ENCODE results near the gene NCCRP1.

The NCCRP1 gene, protein sequence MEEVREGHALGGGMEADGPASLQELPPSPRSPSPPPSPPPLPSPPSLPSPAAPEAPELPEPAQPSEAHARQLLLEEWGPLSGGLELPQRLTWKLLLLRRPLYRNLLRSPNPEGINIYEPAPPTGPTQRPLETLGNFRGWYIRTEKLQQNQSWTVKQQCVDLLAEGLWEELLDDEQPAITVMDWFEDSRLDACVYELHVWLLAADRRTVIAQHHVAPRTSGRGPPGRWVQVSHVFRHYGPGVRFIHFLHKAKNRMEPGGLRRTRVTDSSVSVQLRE

DNA sequence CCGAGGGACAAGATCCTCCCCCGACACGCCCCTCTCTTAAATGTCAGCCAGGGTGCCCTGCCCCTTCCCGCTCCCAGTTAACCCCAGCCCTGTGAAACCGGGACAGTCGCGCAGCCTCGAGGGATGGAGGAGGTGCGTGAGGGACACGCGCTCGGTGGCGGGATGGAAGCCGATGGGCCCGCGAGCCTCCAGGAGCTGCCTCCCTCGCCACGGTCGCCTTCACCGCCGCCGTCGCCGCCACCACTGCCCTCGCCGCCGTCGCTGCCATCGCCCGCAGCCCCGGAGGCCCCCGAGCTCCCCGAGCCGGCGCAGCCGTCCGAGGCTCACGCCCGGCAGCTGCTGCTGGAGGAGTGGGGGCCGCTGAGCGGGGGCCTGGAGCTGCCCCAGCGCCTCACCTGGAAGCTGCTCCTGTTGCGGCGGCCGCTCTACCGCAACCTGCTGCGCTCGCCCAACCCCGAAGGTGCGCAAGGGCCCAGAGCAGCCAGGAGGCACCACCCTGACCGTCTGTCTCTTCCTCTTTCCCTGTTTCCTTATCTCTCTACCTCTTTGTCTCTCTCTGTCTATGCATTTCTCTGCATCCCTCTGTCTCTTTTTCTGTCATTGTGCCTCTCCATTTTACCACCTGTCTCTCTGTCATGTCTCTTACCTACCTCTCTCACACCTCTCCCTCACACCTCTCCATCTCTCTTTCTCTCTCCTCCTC is at the start of gene NCCRP1:
TSS of gene NCCRP1 (plus strand) at position 105 of the 703 bp plus-strand sequence. CDS start at position 124, 19 bp downstream.
- H3K27me3 ChIP-seq (ENCODE audit: low read depth) = peaks cover 39% of the 10 kb centered on the region
- H3K36me3 ChIP-seq (replicated peaks) = no peaks in the 10 kb centered on the region
- peak; percentile 10 to 60 for DNase-seq (ENCODE audit: low spot score in 2 of 2)
- H3K4me3 ChIP-seq = no peak within 1 kb of the TSS
- H3K9me3 ChIP-seq = no peaks in the 10 kb centered on the region
- in situ Hi-C loops (cut with MboI; ENCODE audit: low sequenced_read_pairs) = no loop called here
- no peaks in the 10 kb centered on the region for H3K4me1 ChIP-seq

DNA sequence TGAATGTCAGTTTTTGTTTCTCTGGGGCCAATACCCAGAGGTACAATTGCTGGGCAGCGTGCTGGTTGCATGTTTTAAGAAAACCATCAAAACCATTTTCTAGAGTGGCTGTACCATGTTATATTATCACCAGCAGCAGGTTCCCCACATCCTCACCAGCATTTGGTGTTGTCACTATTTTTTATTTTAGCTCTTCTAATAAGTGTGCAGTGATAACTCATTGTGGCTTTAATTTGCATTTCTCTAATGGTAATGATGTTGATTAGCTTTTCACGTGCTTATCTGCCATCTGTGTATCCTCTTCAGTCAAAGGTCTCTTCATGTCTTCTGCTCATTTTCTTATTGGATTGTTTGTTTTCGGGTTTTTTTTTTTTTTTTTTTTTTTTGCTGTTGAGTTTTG is 49.3 kb upstream of the NCCRP1 start:
- Histone ChIP-seq H3K4me1 (no peaks in the 10 kb centered on the region), H3K4me3 (no peak overlapping the region), H3K27me3 (ENCODE audit: low read depth) (no peaks in the 10 kb centered on the region), H3K36me3 (replicated peaks) (no peaks in the 10 kb centered on the region), H3K9me3 (no peaks in the 10 kb centered on the region)
- no peak for DNase-seq (ENCODE audit: low spot score in 2 of 2)
- in situ Hi-C loops (cut with MboI; ENCODE audit: low sequenced_read_pairs) = no loop called here

DNA sequence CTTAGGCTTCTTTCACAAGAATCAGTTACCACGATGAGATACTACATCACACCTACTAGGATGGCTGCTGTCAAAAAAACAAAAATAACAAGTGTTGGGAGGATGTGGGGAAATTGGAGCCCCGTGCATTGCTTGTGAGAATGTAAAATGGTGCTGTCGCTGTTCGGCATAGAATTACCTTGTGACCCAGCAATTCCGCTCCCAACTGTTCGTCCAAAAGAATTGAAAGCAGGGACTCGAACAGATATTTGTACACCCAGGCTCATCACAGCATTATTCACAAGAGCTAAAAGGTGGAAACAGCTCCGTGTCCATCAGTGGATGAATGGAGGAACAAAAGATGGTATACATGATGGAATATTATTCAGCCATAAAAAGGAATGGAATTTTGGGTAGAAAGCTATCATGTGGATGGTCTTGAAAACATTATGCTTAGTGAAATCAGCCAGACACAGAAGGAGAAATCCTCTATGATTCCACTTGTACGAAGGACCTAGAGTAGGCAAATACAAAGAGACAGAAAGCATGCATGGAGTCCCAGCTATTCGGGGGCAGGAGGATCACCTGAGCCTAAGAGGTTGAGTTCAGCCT is 47.7 kb upstream of the NCCRP1 start:
- Histone ChIP-seq H3K4me3 (no peak overlapping the region), H3K36me3 (replicated peaks) (no peaks in the 10 kb centered on the region), H3K9me3 (no peaks in the 10 kb centered on the region), H3K4me1 (no peaks in the 10 kb centered on the region), H3K27me3 (ENCODE audit: low read depth) (no peaks in the 10 kb centered on the region)
- in situ Hi-C loops (cut with MboI; ENCODE audit: low sequenced_read_pairs) = no loop called here
- DNase-seq (ENCODE audit: low spot score in 2 of 2) = no peak

DNA sequence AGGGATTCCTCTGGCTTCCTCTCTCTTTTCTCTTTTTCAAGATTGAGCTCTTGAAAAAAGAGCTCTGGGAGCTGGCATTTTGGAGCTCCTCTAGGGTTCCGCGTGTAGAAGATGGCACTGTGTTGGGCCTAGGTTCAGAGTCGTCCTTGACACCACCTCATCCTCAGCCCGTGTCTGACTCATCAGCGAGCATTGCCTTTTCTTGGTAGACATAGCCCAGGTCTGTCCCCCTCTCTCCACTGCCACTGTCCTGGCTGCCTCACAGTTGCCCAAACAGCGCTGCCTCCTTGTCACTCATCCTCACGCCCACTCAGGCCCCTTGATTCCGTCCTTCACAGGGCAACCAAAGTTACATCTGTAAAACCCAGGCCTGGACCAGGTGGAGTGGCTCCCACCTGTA is 46.5 kb upstream of the NCCRP1 start:
- Histone ChIP-seq H3K4me1 (no peaks in the 10 kb centered on the region), H3K4me3 (no peak overlapping the region), H3K9me3 (no peaks in the 10 kb centered on the region), H3K36me3 (replicated peaks) (no peaks in the 10 kb centered on the region), H3K27me3 (ENCODE audit: low read depth) (no peaks in the 10 kb centered on the region)
- in situ Hi-C loops (cut with MboI; ENCODE audit: low sequenced_read_pairs) = no loop called here
- no peak for DNase-seq (ENCODE audit: low spot score in 2 of 2)

DNA sequence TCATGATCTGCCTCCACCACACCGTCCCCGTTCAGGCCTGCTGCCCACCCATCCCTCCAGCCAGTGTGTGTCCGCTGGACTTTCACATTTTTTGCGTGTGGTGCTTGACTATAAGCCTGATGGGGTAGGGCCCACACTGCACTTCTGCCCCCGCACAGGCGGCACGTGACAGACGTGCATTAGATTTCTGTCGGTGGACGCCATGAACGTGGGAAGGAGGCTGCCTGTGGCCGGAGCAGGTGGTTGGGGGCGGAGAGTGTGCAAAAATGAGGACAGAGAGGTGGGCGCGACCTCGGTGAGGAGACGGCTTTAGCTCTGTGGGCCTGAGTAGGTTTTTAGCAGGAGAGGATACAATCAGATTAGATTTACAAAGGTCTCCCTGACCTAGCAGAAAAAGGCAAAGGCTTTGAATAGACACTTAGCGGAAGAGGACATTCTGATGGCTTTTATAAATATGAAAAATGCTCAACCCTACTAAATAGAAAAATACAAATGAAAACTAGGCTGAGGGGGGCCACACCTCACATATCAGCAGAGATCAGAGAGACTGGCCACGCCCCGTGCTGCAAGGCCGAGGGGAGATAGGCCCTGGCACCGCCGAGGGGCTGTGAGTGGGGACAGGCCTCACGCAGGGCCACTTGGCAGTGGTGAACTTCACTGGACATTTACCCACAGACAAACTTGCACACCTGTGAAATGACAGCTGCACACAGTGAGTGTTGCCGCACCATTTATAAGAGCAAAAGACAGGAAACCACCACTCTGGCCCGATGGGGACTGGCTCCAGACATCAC is 45.8 kb upstream of the NCCRP1 start:
- in situ Hi-C loops (cut with MboI; ENCODE audit: low sequenced_read_pairs) = no loop called here
- Histone ChIP-seq H3K36me3 (replicated peaks) (no peaks in the 10 kb centered on the region), H3K9me3 (no peaks in the 10 kb centered on the region), H3K4me1 (no peaks in the 10 kb centered on the region), H3K4me3 (no peak overlapping the region), H3K27me3 (ENCODE audit: low read depth) (no peaks in the 10 kb centered on the region)
- DNase-seq (ENCODE audit: low spot score in 2 of 2) = no peak

DNA sequence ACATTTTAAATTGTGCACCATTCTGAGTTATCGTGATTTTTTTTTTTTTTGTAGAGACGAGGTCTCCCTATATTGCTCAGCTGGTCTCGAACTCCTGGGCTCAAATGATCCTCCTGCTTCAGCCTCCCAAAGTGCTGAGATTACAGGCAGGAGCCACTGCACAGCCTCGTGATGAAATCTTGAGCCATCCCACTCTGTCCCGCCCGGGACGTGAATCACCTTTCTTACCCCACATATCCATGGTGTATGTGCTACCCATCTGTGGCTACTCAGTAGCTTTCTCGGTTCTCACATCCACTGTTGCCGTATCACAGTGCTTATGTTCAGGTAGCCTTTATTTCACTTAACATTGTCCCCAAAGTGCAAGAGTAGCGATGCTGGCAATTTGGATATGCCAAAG is 44.7 kb upstream of the NCCRP1 start:
- in situ Hi-C loops (cut with MboI; ENCODE audit: low sequenced_read_pairs) = no loop called here
- Histone ChIP-seq H3K27me3 (ENCODE audit: low read depth) (no peaks in the 10 kb centered on the region), H3K4me1 (no peaks in the 10 kb centered on the region), H3K4me3 (no peak overlapping the region), H3K9me3 (no peaks in the 10 kb centered on the region), H3K36me3 (replicated peaks) (no peaks in the 10 kb centered on the region)
- no peak for DNase-seq (ENCODE audit: low spot score in 2 of 2)

DNA sequence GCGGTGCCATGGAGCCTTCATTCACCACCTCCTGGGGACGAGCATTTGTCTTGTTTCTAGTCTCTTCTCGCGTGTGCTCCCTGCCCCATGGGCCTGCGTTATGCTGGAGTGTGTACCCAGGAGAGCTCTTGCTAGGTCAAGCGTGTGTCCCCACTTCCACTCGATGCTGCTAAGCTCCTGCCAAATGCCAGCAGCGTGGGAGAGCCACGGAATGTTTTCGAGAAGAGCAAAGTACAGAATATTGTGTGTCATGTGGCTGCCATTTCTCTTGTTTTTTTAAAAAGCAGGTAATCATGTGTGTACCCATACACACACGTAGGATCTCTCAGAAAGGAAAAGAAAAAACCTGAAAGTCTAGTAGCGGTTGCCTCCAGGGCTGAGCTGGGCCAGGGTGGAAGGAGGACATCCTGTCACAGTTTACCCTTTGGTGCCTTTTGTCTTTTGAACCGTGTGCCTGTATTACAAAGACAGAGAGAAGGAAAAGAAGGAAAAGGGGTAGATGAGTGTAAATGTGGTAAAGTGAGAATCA is 42.6 kb upstream of the NCCRP1 start:
- no peak for DNase-seq (ENCODE audit: low spot score in 2 of 2)
- H3K36me3 ChIP-seq (replicated peaks) = no peaks in the 10 kb centered on the region
- H3K4me1 ChIP-seq = no peaks in the 10 kb centered on the region
- no peak overlapping the region for H3K4me3 ChIP-seq
- no peaks in the 10 kb centered on the region for H3K9me3 ChIP-seq
- H3K27me3 ChIP-seq (ENCODE audit: low read depth) = no peaks in the 10 kb centered on the region
- in situ Hi-C loops (cut with MboI; ENCODE audit: low sequenced_read_pairs) = no loop called here

DNA sequence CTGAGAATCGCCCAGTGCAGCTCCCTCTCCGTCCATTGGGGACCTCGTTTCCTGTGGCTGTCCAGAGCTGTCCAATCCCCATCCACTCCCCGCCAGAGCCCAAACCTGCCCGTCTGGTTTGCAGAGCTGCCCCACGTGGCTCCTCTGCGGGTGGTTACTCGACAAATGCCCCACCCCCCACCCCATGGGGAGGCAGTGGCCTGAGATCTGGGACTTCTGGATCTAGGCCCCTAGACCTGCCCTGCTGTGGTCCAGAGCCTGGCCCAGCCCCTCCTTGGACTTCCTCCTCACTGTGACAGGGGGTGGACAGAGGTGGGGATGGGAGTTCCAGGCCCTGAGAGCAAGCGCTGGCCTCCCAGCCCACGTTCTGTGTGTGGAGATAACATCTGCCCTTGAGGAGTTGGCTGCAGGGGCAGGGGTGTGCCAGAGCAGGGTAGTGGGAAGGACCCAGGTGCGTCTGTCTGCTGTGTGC is 42.1 kb upstream of the NCCRP1 start:
- no peak overlapping the region for H3K4me3 ChIP-seq
- no peaks in the 10 kb centered on the region for H3K9me3 ChIP-seq
- no peaks in the 10 kb centered on the region for H3K27me3 ChIP-seq (ENCODE audit: low read depth)
- in situ Hi-C loops (cut with MboI; ENCODE audit: low sequenced_read_pairs) = no loop called here
- DNase-seq (ENCODE audit: low spot score in 2 of 2) = no peak
- no peaks in the 10 kb centered on the region for H3K4me1 ChIP-seq
- no peaks in the 10 kb centered on the region for H3K36me3 ChIP-seq (replicated peaks)

DNA sequence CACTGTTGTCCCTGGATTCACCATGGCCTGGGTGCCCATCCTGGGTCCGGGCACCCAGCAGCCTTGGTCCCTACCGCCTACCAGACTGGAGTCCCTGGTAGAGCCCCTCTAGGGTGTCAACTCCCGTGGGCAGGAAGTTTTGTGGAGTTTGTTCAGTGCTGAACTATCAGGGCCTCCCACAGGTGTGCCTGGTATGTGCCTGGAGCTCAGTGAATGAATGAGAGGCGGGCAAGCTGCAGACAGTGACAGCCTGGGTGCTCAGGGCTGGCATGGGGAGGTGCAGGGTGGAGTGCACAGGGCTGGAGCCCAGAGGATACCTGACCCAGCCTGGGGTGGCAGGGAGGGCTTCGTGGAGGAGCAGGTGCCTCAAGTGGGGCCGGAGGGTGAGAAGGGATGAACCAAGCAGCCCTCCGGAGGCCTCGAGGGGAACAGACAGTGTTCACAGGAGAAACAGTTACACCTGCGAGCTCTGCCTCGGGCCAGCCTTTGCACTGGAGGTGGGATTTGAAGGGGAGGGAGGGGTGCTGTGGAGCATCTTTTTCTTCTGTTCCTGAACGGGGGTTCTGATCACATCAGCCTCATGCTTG is 41.6 kb upstream of the NCCRP1 start:
- Histone ChIP-seq H3K27me3 (ENCODE audit: low read depth) (no peaks in the 10 kb centered on the region), H3K36me3 (replicated peaks) (no peaks in the 10 kb centered on the region), H3K4me1 (no peaks in the 10 kb centered on the region), H3K9me3 (no peaks in the 10 kb centered on the region), H3K4me3 (no peak overlapping the region)
- in situ Hi-C loops (cut with MboI; ENCODE audit: low sequenced_read_pairs) = no loop called here
- no peak for DNase-seq (ENCODE audit: low spot score in 2 of 2)

DNA sequence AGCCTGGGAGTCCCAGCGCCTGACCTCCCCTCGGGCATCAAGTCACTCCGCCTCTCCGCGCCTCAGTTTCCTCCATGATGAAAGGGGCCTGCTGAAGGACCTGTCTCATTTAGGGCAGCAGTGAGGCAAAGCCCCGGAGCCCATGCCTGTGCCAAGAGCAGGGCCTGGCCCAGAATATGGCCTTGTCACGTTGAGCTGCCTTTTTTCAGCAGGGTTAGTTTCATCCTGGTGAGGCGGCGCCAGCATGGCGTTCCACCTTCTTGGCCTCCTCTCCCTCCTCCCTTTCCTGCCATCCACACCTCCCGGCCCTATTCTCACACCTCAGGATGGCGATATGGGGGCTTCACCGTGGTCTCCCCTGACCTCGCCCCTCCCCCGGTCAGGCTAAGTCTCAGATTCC is 41.0 kb upstream of the NCCRP1 start:
- in situ Hi-C loops (cut with MboI; ENCODE audit: low sequenced_read_pairs) = no loop called here
- H3K9me3 ChIP-seq = no peaks in the 10 kb centered on the region
- H3K27me3 ChIP-seq (ENCODE audit: low read depth) = no peaks in the 10 kb centered on the region
- H3K4me1 ChIP-seq = no peaks in the 10 kb centered on the region
- H3K36me3 ChIP-seq (replicated peaks) = no peaks in the 10 kb centered on the region
- DNase-seq (ENCODE audit: low spot score in 2 of 2) = no peak
- no peak overlapping the region for H3K4me3 ChIP-seq

DNA sequence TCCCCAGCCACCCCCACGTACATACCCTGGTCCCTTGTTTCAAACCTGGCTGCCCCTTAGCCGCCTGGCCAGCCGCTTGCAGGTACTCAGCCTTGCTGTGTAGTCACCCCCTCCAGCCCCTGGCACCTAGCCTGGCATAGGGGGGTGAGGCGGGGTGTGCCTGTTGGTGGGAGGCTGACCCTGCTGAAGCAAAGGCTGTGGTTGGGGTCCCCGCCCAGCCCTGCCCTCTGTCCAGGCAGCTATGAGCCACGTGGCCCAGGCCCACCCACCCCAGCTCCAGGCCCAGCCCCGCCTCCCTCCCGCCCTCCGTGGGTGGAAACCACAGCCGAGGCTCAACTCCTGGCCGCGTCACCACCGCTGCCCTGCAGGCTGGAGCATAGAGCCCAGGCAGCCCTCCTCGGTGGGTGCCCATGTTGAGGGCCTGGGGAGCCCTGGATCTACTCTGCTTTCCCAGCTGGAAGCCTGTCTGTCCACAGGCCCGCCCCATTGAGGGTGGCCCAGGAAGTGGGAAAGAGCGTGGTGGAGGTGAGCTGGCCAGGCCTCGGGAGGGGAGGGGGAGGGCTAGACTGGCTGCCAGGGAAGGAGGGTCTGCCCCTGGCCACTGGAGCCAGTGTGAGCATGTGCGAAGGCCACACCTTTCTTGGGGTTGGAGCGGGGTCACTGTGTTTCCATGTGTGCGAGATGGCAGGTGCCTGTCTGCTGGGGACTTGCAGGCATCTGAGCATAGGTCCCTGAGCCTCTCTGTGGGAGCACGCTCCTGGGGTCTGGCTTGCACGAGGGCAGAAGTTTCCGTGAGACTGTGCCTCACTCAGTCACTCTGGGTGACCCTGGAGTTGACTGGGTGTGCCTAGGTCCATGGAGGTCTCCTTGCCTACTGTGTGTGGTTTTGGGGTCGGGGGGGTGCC is 40.2 kb upstream of the NCCRP1 start:
- no peaks in the 10 kb centered on the region for H3K36me3 ChIP-seq (replicated peaks)
- in situ Hi-C loops (cut with MboI; ENCODE audit: low sequenced_read_pairs) = no loop called here
- no peaks in the 10 kb centered on the region for H3K4me1 ChIP-seq
- no peak for DNase-seq (ENCODE audit: low spot score in 2 of 2)
- H3K4me3 ChIP-seq = no peak overlapping the region
- no peaks in the 10 kb centered on the region for H3K27me3 ChIP-seq (ENCODE audit: low read depth)
- no peaks in the 10 kb centered on the region for H3K9me3 ChIP-seq

DNA sequence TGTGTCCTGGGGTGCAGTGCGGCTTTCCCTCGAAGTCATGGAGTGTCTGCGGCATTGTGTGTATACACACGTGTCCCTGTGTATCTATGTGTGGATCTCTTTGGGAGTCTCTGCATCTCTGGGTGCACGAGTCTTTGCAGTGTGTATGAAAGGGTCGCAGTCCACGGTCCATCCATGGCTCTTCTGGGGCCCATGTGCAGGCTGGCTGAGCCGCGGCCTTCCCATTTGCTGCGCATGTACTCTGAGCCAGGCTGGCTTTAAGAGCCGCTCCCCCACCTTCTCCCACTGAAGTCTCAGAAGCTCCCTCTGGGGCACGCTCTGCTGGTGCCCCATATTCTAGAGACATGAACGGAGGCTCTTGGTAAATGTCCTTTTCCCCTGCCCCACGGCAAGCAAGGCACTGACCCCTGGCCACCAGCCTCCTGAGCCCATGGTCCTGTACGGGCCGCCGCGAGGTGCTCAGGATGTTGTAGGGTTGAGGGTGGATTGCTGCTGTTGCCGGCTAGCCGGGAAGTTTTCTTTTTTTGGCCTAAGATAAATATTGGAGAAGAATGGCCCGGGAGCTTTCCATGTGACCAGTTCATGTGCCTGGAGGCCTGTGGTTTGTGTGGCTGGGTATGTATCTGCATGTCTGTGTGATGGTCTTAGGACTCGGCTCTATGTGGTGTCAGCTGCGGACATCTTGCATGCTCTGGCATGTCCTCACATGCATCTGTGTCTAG is 39.3 kb upstream of the NCCRP1 start:
- no peak for DNase-seq (ENCODE audit: low spot score in 2 of 2)
- no peak overlapping the region for H3K4me3 ChIP-seq
- no peaks in the 10 kb centered on the region for H3K9me3 ChIP-seq
- in situ Hi-C loops (cut with MboI; ENCODE audit: low sequenced_read_pairs) = no loop called here
- no peaks in the 10 kb centered on the region for H3K4me1 ChIP-seq
- H3K27me3 ChIP-seq (ENCODE audit: low read depth) = no peaks in the 10 kb centered on the region
- H3K36me3 ChIP-seq (replicated peaks) = no peaks in the 10 kb centered on the region

Measured in HAP-1 (cell line).